Astrocyte (in vitro differentiated cells and primary cell): Measurements from ENCODE around the gene RNF175.

Experiments used
- CTCF ChIP-seq: IDR thresholded peaks from 2 replicates; pipeline ENCODE4 v1.5.1; 2011; ENCODE audit warnings: low read depth, mild to moderate bottlenecking, inconsistent platforms, low read length, moderate library complexity; ENCODE audit not compliant: insufficient read depth
- EZH2 ChIP-seq: IDR thresholded peaks from 2 replicates; pipeline ENCODE4 v1.6.1; 2012; ENCODE audit warnings: mild to moderate bottlenecking, low read length, inconsistent platforms; ENCODE audit not compliant: insufficient read depth

- TF ChIP-seq CTCF = no peak
- TF ChIP-seq EZH2 = no peak
Observed at GRCh38 chr4:153764601-153765368, 5.0 kb upstream of the RNF175 start.
